Measurements from ENCODE around the gene DEPDC5.
"Not testable (repeated sequence)": the region's sequence is repeated elsewhere in the genome, so short reads cannot be mapped to it uniquely, and the experiment has no call there.

Gene DEPDC5

DNA sequence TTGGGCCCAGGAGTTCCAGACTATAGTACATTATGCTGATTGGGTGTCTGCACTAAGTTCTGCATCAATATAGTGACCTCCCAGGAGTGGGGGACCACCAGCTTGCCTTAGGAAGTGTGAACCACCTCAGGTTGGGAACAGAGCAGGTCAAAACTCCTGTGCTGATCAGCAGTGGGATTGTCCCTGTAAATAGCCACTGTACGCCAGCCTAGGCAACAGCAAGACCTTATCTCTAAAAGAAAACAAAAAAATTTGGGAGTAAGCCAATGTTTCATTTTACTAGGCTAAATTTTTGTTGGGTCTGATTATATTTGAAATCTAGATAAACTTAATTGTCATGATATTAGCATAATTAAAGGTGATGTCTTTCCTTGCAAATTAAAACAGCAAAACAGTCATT, 3.4 kb downstream of the DEPDC5 start:
- TF ChIP-seq, protein P1, sequence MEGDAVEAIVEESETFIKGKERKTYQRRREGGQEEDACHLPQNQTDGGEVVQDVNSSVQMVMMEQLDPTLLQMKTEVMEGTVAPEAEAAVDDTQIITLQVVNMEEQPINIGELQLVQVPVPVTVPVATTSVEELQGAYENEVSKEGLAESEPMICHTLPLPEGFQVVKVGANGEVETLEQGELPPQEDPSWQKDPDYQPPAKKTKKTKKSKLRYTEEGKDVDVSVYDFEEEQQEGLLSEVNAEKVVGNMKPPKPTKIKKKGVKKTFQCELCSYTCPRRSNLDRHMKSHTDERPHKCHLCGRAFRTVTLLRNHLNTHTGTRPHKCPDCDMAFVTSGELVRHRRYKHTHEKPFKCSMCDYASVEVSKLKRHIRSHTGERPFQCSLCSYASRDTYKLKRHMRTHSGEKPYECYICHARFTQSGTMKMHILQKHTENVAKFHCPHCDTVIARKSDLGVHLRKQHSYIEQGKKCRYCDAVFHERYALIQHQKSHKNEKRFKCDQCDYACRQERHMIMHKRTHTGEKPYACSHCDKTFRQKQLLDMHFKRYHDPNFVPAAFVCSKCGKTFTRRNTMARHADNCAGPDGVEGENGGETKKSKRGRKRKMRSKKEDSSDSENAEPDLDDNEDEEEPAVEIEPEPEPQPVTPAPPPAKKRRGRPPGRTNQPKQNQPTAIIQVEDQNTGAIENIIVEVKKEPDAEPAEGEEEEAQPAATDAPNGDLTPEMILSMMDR (IDR thresholded peaks at IDR 0.05; ENCODE audit: low read depth, low read length) = no peak
- no peak overlapping the region for H3K4me3 ChIP-seq (ENCODE audit: low read depth, low read length)

DNA sequence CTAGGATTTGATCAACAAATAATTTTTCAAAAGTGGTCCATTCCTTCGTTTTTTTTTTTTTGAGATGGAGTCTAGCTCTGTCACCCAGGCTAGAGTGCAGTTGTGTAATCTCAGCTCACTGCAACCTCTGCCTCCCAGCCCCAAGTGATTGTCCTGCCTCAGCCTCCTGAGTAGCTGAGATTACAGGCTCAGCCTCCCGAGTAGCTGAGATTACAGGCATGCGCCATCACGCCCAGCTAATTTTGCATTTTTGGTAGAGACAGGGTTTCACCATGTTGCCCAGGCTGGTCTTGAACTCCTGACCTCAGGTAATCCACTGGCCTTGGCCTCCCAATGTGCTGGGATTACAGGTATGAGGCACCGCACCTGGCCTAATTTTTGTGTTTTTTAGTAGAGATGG, 5.0 kb downstream of the DEPDC5 start:
- not testable (repeated sequence) for H3K4me3 ChIP-seq (ENCODE audit: low read depth, low read length)

DNA sequence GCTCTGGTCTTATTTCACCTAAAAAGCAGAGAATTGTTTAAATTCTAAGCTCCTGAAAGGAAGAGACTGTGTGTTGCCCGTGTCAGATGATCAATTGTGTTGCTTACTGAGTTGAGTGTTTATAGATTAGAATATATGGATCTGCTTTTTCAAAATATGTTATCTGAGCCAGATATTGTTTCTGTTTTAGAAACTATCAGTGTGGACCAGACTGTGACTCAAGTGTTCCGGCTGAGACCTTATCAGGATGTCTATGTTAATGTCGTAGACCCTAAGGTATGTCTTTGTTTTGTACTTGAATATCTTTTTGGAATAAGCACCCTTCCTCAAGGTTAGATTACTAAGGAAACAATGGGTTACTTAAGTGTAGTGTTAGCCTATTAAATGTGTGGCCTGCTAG, 11.0 kb downstream of the DEPDC5 start:
- no peak overlapping the region for H3K4me3 ChIP-seq (ENCODE audit: low read depth, low read length)
- TF ChIP-seq, protein P1 (IDR thresholded peaks at IDR 0.05; ENCODE audit: low read depth, low read length) = no peak

DNA sequence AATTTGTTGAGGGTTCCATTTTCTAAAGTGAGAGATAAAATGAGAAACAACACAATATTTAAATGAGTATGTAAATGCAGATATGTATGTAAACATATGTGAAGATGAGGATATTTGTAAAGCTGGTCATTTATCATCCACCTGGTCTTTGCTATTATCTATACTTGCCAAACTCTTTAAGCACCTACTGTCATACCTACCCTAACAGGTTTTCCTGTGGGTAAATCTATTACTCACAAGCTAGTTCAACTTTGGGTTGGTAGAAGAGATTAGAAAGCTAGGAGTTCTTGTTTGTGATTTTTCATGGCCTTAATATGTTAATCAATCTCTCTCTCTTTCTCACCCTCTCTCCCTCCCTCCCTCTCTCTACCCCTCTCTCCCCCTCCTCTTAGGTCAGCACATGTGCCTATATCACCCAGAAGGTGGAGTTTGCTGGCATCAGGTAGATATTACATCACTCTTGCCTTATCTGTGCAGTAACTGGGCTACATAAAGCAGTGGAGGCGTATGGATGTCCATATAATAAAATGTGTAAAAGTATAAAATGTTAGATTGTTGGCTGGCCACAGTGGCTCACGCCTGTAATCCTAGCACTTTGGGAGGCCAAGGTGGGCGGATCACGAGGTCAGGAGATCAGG, 14.7 kb downstream of the DEPDC5 start:
- no peak overlapping the region for H3K4me3 ChIP-seq (ENCODE audit: low read depth, low read length)
- TF ChIP-seq, protein P1 (IDR thresholded peaks at IDR 0.05; ENCODE audit: low read depth, low read length) = no peak

DNA sequence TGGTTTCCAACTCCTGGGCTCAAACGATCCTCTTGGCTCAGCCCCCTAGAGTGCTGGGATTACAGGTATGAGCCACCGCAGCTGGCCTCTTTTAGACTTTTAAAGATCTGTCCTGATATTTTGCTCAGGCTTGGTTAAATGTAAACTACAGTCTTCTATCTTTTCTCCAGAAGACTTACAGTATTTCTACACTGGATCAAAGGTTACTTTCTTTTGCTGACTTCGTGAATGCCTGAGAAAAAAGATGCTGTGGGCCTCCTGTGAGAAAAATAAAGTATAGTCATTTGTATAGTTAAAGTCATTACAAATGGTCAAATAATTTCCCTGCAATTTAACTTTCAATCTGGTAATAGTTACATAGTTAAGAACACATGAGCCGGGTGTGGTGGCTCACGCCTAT, 19.6 kb downstream of the DEPDC5 start:
- TF ChIP-seq, protein P1 (IDR thresholded peaks at IDR 0.05; ENCODE audit: low read depth, low read length) = no peak
- no peak overlapping the region for H3K4me3 ChIP-seq (ENCODE audit: low read depth, low read length)

DNA sequence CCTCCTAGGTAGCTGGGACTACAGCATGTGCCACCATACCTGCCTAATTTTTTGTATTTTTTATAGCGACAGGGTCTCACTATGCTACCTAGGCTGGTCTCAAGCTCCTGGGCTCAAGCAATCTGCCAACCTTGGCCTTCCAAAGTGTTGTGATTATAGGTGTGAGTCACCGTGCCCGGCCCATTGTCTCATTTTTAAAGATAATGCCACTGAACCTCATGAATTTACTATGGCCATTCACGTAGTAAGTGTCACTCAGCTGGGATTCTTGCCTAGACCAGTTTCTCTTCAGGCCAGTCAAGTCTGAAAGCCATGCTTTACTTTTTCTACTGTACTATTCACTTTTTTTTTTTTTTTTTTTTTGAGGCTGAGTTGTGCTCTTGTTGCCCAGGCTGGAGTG, 22.4 kb downstream of the DEPDC5 start:
- TF ChIP-seq, protein P1 (IDR thresholded peaks at IDR 0.05; ENCODE audit: low read depth, low read length) = no peak

DNA sequence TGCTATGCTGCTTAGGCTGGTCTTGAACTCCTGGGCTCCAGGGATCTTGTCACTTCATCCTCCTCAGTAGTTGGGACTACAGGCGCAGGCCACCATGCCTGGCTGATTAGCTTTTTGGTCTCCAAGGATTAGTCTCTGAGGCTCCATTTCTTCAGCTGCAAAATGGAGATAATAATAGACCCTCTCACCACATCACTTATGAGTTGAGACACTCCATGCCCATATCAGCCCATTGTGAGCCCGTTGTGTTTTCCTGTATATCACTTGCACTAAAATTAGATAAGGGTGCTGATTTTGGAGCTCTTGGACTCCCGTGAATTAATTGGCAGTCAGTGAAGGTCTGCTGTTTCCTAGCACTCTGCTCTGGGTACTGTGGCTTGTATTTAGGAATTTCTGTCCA, 36.0 kb downstream of the DEPDC5 start:
- no peak overlapping the region for H3K4me3 ChIP-seq (ENCODE audit: low read depth, low read length)
- TF ChIP-seq, protein P1 (IDR thresholded peaks at IDR 0.05; ENCODE audit: low read depth, low read length) = no peak

More for the DNA sequence above, 22.4 kb downstream of the DEPDC5 start:
- H3K4me3 ChIP-seq (ENCODE audit: low read depth, low read length) = no peak overlapping the region

DNA sequence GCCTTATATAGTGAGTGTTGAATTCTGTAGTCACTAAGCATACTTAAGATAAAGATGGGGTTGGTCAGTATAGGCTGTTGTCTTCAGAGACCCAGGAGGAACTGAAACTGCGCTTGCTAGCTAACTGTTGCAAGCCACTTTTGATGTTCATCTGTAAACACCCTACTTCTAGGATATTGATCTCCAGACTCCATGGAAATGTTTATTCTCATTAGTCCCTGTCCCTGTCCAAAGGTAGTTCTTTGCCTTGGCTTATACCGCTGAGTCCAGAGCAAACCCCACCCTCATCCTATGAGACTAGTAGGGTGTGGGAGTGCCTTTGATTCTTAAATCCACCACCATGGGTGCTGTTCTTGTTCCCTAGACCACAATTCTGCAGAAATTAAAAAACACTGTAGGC, 36.4 kb downstream of the DEPDC5 start:
- TF ChIP-seq, protein P1 (IDR thresholded peaks at IDR 0.05; ENCODE audit: low read depth, low read length) = no peak
- no peak overlapping the region for H3K4me3 ChIP-seq (ENCODE audit: low read depth, low read length)

DNA sequence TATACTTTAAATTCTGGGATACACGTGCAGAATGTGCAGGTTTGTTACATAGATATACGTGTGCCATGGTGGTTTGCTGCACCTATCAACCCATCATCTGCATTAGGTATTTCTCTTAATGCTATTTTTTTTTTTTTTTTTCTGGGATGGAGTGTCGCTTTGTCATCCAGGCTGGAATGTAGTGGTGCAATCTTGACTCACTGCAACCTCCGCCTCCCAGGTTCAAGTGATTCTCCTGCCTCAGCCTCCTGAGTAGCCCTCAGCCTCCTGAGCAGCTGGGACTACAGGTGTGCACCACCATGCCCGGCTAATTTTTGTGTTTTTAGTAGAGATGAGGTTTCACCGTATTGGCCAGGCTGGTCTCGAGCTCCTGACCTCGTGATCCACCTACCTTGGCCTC, 45.5 kb downstream of the DEPDC5 start:
- not testable (repeated sequence) for H3K4me3 ChIP-seq (ENCODE audit: low read depth, low read length)
